Immature natural killer cell (primary cell): ENCODE data around the gene MFSD1. TPM values are rescaled to one million over a fixed set of nuclear protein-coding genes. Genes with fewer than 3 reads are reported as not detected.
"Not testable (repeated sequence)": the region's sequence is repeated elsewhere in the genome, so short reads cannot be mapped to it uniquely, and the experiment has no call there.

Source experiments
- DNase-seq, 3 donors: peaks; one replicate each; pipeline ENCODE4 v3.0.0; 2022; ENCODE audit warnings: mixed read lengths in 1 of 3
- H3K27ac Mint-ChIP-seq, 6 donors: one replicate each; pipeline ENCODE4 v1.8.0; 2020; ENCODE audit warnings: mixed read lengths in 6 of 6, mild to moderate bottlenecking in 5 of 6, inconsistent platforms in 4 of 6, moderate library complexity in 3 of 6
- H3K27me3 Mint-ChIP-seq, 3 donors: one replicate each; pipeline ENCODE4 v1.8.0; 2020 to 2021; ENCODE audit warnings: low read depth in 3 of 3, mild to moderate bottlenecking in 3 of 3, mixed read lengths in 3 of 3, moderate library complexity in 3 of 3, inconsistent platforms in 1 of 3
- H3K36me3 Mint-ChIP-seq, 3 donors: one replicate each; pipeline ENCODE4 v1.8.0; 2020; ENCODE audit warnings: mixed read lengths in 3 of 3, inconsistent platforms in 2 of 3, mild to moderate bottlenecking in 2 of 3
- H3K4me1 Mint-ChIP-seq, 2 donors: one replicate each; pipeline ENCODE4 v1.8.0; 2020; ENCODE audit warnings: inconsistent platforms in 2 of 2, mild to moderate bottlenecking in 2 of 2, mixed read lengths in 2 of 2, moderate library complexity in 1 of 2
- H3K4me3 Mint-ChIP-seq, 5 donors: one replicate each; pipeline ENCODE4 v1.8.0; 2020; ENCODE audit warnings: mild to moderate bottlenecking in 5 of 5, mixed read lengths in 5 of 5, inconsistent platforms in 3 of 5, moderate library complexity in 3 of 5
- H3K9me3 Mint-ChIP-seq, 6 donors: one replicate each; pipeline ENCODE4 v1.8.0; 2020; ENCODE audit warnings: mild to moderate bottlenecking in 6 of 6, mixed read lengths in 6 of 6, inconsistent platforms in 4 of 6, moderate library complexity in 3 of 6
- polyA plus RNA-seq, 3 donors: library from polyadenylated mRNA; unstranded; fragments of 300-500 nt; fragmentation: Illumina TruSeq; gene quantifications; one replicate each; pipeline ENCODE4 v1.2.3, GENCODE V29; 2021

The MFSD1 gene
- polyA plus RNA-seq, 3 donors from 2014 or later: 55.4 to 139 (median 61.8) TPM

DNA sequence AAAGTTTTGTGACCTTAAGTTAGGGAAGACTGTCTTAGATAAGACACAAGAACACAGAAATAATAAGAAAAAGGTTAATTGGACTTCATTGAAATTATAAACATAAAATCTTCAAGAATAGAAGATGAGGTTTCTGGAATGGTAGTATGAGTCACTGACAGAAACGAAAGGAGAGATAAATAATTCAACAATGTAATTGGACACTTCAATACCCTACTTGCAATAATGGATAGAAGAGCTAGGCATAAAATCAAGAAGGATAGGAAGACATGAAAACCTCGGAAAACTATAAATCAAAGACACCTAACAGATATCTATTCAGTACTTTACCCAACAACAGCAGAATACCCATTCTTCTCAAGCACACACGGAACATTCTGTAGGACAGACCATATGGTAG, 15.9 kb upstream of the MFSD1 start:
- H3K27me3 Mint-ChIP-seq: no peaks in the 10 kb centered on the region
- H3K27ac Mint-ChIP-seq: no peak overlapping the region
- peaks cover 0 to 4% (median 0%) of the 10 kb centered on the region in 3 donors for H3K36me3 Mint-ChIP-seq
- no peaks in the 10 kb centered on the region for H3K9me3 Mint-ChIP-seq
- peaks cover 0 to under 1% of the 10 kb centered on the region in 2 donors for H3K4me1 Mint-ChIP-seq
- DNase-seq: no peak
- H3K4me3 Mint-ChIP-seq: no peak overlapping the region

GRCh38 chr3:158788446-158788845, 13.4 kb upstream of the MFSD1 start:
- no peak overlapping the region for H3K27ac Mint-ChIP-seq
- DNase-seq: no peak
- no peak overlapping the region for H3K4me3 Mint-ChIP-seq
- H3K36me3 Mint-ChIP-seq: no peaks in the 10 kb centered on the region
- peaks cover 3 to 6% of the 10 kb centered on the region in 2 donors for H3K4me1 Mint-ChIP-seq
- H3K27me3 Mint-ChIP-seq: peaks cover 0 to 2% (median 0%) of the 10 kb centered on the region in 3 donors
- no peaks in the 10 kb centered on the region for H3K9me3 Mint-ChIP-seq

DNA sequence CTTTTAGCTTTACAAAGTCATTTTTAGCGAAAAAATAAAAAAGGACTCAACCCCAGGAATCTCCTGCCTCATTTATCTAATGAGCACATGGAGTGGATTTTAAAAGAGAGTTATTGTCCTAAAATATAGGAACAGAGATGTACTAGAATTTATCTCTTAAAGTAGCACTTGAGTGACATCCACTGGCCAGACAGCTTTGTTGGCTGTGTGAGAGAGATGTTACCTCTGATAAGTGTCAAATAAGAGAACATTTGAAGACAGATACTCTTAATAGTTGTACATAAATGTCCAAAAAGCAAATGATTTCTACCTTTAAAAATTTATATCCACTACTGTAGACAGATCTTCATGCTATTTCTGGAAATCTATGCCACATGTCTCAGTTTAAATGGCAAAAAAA, 12.3 kb upstream of the MFSD1 start:
- Mint-ChIP-seq H3K4me3 (no peak overlapping the region), H3K4me1 (peaks cover 3 to 6% of the 10 kb centered on the region in 2 donors), H3K27ac (no peak overlapping the region), H3K9me3 (peaks cover 0 to 3% (median 0%) of the 10 kb centered on the region in 6 donors), H3K36me3 (no peaks in the 10 kb centered on the region), H3K27me3 (peaks cover 0 to 2% (median 0%) of the 10 kb centered on the region in 3 donors)
- no peak for DNase-seq

DNA sequence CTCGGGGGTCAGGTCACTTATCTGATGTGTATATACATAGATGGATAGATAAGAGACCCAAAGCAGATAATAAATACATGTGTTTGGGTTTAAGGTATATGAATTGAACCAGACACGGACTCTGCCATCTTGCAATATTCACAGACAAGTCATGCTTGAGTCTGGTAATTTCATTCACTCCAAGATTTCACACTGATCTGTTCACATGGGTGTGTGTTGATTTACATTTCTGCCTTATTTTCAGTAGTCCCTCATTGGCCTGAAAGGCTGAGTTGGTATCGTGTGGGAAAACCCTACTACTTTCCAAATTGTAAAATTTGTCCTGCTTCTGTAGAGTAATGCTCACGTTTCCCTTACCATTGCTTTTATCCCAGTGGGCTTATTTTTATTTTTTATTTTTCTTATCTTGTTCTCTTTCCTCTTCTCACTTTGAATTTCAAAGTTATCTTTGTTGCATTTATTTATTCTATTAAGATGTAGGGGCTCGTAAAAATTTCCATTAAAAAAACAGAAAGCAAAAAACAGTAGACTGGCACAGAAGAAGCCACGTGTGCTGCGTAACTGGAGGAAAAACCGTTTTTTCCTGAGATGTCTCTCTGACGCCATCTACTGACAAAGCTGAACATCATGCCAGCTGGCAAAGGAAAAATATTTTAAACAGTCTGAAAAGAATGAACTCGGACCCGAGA, 10.8 kb upstream of the MFSD1 start:
- H3K27ac Mint-ChIP-seq: no peak overlapping the region
- no peaks in the 10 kb centered on the region for H3K36me3 Mint-ChIP-seq
- peak overlapping the region in 4 of 5 donors; percentile 55 to 64 (median 60) for H3K4me3 Mint-ChIP-seq
- H3K9me3 Mint-ChIP-seq: peaks cover 0 to 7% (median 0%) of the 10 kb centered on the region in 6 donors
- H3K4me1 Mint-ChIP-seq: peaks cover 3 to 6% of the 10 kb centered on the region in 2 donors
- peak; percentile 28 to 44 (median 43) for DNase-seq
- H3K27me3 Mint-ChIP-seq: peaks cover 2% of the 10 kb centered on the region in 3 donors

- H3K27me3 Mint-ChIP-seq, DNase-seq, H3K9me3 Mint-ChIP-seq, H3K36me3 Mint-ChIP-seq, H3K27ac Mint-ChIP-seq, H3K4me3 Mint-ChIP-seq, H3K4me1 Mint-ChIP-seq: not testable (repeated sequence)
Observed at GRCh38 chr3:158791590-158791920, 10.3 kb upstream of the MFSD1 start.

DNA sequence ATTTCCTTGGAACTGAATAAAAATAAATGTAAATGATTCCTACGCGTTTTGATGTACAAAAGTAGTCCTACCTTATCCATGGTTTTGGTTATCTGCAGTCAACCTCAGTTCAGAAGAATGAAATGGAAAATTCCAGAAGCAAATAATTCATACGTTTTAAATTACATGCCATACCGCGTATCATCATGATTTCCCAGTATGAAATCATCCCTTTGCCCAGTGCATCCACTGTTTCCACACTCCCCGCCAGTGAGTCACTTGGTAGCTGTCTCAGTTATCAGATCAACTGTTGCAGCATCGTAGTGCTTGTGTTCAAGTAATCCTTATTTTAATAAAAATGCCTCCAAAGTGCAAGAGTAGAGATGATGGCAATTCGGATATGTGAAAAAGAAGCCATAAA, 9.1 kb upstream of the MFSD1 start:
- DNase-seq: no peak
- H3K36me3 Mint-ChIP-seq: no peaks in the 10 kb centered on the region
- peaks cover 2% of the 10 kb centered on the region in 3 donors for H3K27me3 Mint-ChIP-seq
- H3K9me3 Mint-ChIP-seq: peaks cover 0 to 7% (median 0%) of the 10 kb centered on the region in 6 donors
- no peak overlapping the region for H3K27ac Mint-ChIP-seq
- no peak overlapping the region for H3K4me3 Mint-ChIP-seq
- peaks cover 3 to 6% of the 10 kb centered on the region in 2 donors for H3K4me1 Mint-ChIP-seq

DNA sequence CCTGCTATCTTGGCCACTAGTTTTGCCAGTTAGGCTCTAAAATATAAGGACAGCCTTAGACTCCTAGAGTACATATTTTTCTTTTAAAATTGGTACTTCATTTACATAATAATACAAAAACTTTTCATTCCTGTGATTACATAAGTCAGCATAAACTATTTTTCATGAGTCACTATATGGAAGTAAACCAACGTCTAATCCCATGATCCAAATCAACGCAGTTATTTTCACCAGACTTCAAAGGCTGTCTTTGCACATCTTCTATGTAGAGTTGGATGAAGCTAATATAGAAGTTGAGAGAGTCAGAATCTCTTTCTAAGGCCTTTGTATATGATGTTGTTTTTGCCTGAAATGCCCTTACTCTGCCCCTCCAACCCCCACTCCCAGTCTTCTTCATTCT, 7.6 kb upstream of the MFSD1 start:
- Mint-ChIP-seq H3K9me3 (peaks cover 0 to 7% (median 0%) of the 10 kb centered on the region in 6 donors), H3K27ac (no peak overlapping the region), H3K4me3 (no peak overlapping the region), H3K36me3 (no peaks in the 10 kb centered on the region), H3K4me1 (peaks cover 3 to 6% of the 10 kb centered on the region in 2 donors), H3K27me3 (peaks cover 2% of the 10 kb centered on the region in 3 donors)
- no peak for DNase-seq

DNA sequence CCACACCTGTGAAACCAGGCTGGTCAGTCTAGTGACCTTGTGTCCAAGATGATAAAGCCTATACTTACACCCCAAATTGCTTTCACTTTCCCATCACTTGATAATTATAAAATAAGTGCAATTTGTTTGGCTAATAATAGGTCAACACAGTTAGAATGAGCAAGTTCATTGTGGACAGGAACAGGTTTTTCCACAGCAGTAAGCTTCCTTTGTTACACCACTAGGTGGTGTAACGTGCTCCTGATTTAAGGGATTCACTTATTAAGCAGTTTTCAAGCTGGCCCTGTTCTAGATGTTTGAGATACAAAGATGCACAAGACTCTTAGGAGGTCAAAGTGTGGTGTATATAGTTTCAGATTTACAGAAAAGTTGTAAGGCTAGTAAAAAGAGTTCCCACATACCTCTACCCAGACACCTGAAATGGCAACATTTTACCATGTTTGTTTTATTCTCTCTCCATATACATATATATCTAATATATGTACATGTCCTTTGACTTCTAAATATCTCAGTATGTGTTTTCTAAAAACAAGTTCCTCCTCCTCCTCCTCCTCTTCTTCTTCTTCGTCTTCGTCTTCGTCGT, 6.8 kb upstream of the MFSD1 start:
- Mint-ChIP-seq H3K27ac (no peak overlapping the region), H3K36me3 (no peaks in the 10 kb centered on the region), H3K9me3 (peaks cover 0 to 7% (median 0%) of the 10 kb centered on the region in 6 donors), H3K27me3 (peaks cover 2% of the 10 kb centered on the region in 3 donors), H3K4me1 (peaks cover 3 to 6% of the 10 kb centered on the region in 2 donors), H3K4me3 (no peak overlapping the region)
- DNase-seq: no peak

GRCh38 chr3:158801201-158801600, 653 bp upstream of the MFSD1 start:
- H3K27ac Mint-ChIP-seq: peak overlapping the region; percentile 61 to 91 (median 87)
- no peaks in the 10 kb centered on the region for H3K9me3 Mint-ChIP-seq
- H3K4me3 Mint-ChIP-seq: peak overlapping the region; percentile 88 to 91 (median 90)
- H3K27me3 Mint-ChIP-seq: peaks cover 0 to 16% (median 4%) of the 10 kb centered on the region in 3 donors
- H3K36me3 Mint-ChIP-seq: peaks cover 0 to 3% (median 0%) of the 10 kb centered on the region in 3 donors
- peaks cover 22 to 44% of the 10 kb centered on the region in 2 donors for H3K4me1 Mint-ChIP-seq
- no peak for DNase-seq

DNA sequence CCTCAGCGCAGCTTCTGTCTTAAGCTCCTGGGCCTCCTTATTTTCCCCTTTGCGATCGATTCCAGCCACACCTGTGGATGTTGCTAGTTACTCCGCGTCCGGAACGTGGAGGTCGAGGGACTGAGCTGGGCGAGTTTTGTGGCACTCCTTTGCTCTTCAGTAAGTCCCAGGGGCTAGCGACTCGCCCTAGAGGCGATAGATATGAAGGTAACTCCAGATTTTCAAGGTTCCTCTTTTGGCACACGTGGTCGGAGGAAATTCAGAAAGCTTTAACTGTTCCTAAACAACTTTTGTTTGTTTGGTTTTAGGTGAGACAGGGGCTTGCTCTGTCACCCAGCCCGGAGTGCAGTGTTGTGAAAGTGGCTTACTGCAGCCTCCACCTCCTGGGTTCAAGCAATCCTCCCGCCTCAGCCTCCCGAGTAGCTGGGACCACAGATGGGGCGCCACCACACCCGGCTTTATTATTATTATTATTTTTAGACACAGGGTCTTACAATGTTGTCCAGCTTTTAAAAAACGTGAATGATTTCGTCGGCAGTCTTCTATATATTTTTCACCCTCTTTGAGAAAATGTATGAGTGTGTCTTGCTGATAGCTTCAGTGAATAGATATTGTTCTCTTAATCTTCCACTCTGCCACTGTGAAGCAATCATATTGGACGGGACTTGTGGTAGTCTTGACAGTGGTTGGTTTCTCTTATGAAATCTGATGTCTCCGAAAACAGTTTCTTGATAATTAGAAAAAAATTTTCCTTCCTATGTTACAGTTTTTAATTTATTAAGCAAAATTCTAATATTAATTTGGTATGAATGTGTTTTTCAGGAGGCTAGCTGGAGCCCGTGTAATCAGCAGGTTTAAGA, 785 bp downstream of the MFSD1 start:
- Mint-ChIP-seq H3K36me3 (peaks cover 0 to 10% (median 6%) of the 10 kb centered on the region in 3 donors), H3K27me3 (peaks cover 0 to 16% (median 4%) of the 10 kb centered on the region in 3 donors), H3K4me1 (peaks cover 22 to 44% of the 10 kb centered on the region in 2 donors), H3K9me3 (no peaks in the 10 kb centered on the region), H3K27ac (peak overlapping the region; percentile 66 to 90 (median 84)), H3K4me3 (peak overlapping the region; percentile 88 to 91 (median 90))
- DNase-seq: no peak

DNA sequence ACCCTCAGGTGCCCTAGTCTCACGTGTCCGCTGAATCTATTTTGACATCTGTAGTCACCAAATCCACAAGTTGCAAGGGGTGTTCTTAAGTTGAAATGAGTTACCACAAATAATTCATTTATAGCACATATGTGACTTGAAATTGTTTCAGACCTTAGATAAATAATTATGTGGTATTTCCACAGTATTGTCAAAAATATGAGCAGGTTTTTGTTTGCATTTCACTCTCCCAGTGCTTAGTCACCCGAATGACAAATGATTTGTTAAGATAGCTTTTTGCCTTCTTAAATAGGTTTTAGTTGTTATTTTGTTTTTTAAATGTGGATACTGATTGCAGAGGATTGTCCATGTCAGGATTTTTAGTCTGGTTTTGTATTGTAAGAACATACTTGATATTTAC, 2.6 kb downstream of the MFSD1 start:
- no peaks in the 10 kb centered on the region for H3K9me3 Mint-ChIP-seq
- H3K27ac Mint-ChIP-seq: peak overlapping the region in 1 of 6 donors; percentile 33
- peak overlapping the region in 1 of 5 donors; percentile 28 for H3K4me3 Mint-ChIP-seq
- peaks cover 3 to 20% (median 13%) of the 10 kb centered on the region in 3 donors for H3K36me3 Mint-ChIP-seq
- peaks cover 22 to 44% of the 10 kb centered on the region in 2 donors for H3K4me1 Mint-ChIP-seq
- no peak for DNase-seq
- peaks cover 0 to 16% (median 4%) of the 10 kb centered on the region in 3 donors for H3K27me3 Mint-ChIP-seq

DNA sequence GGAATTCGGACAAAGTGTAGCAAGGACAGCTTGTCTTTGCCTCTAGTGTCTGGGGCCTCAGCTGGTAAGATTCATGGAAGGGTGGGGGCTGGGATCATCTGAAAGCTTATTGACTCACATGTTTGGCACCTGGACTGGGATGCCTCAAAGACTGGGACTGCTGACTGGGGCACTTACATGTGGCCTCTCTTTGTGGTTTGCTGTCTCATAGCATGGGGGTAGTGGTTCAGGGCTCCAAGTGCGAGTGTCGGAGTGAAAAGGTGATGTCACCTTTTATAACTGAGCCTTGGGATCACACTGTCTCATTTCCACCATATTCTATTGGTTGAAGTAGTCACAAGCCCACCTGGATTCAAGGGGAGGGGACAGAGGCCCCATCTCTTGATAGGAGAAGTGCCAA, 6.8 kb downstream of the MFSD1 start:
- H3K4me3 Mint-ChIP-seq: no peak overlapping the region
- H3K4me1 Mint-ChIP-seq: peaks cover under 1 to 17% of the 10 kb centered on the region in 2 donors
- H3K27me3 Mint-ChIP-seq: no peaks in the 10 kb centered on the region
- H3K27ac Mint-ChIP-seq: no peak overlapping the region
- H3K36me3 Mint-ChIP-seq: peaks cover 15 to 40% (median 39%) of the 10 kb centered on the region in 3 donors
- no peaks in the 10 kb centered on the region for H3K9me3 Mint-ChIP-seq
- DNase-seq: no peak

DNA sequence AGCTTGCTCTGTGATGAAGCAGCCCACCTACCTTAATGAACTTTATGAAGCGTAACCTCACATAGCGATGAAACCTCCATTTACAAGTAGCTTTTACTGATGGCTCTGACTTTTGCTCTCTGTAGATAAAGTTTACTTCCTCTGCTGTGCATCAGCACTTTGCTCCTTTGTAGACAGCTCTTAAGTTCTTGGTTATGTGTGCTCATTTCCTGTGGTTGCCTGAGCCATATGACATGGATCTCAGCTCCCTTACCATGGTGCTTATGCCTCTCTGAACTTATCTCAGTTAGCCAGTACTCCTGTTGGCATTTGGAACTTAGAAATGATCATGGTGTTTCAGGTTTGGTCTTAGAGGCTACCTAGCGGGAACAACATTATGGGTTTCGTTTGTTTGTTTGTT, 7.8 kb downstream of the MFSD1 start:
- H3K27ac Mint-ChIP-seq: peak overlapping the region in 1 of 6 donors; percentile 59
- H3K36me3 Mint-ChIP-seq: peaks cover 18 to 47% (median 42%) of the 10 kb centered on the region in 3 donors
- no peak overlapping the region for H3K4me3 Mint-ChIP-seq
- no peaks in the 10 kb centered on the region for H3K9me3 Mint-ChIP-seq
- H3K27me3 Mint-ChIP-seq: no peaks in the 10 kb centered on the region
- no peak for DNase-seq
- H3K4me1 Mint-ChIP-seq: peaks cover 0 to 12% of the 10 kb centered on the region in 2 donors
